Measurements from ENCODE around the gene SLC35B2.

Gene SLC35B2

GRCh38 chr6:44286747-44287146 lies 29.4 kb upstream of the SLC35B2 start:
- no peak for DNase-seq (ENCODE audit: low read depth in 3 of 3, low spot score in 1 of 3)

- no peak for DNase-seq (ENCODE audit: low read depth in 3 of 3, low spot score in 1 of 3)
These were observed 28.9 kb upstream of the SLC35B2 start for GRCh38 chr6:44286285-44286565.

- DNase-seq (ENCODE audit: low read depth in 3 of 3, low spot score in 1 of 3), result no peak
These were observed 28.4 kb upstream of the SLC35B2 start for GRCh38 chr6:44285552-44286284.

GRCh38 chr6:44284867-44285266 lies 27.5 kb upstream of the SLC35B2 start:
- no peak for DNase-seq (ENCODE audit: low read depth in 3 of 3, low spot score in 1 of 3)

GRCh38 chr6:44284121-44284520 lies 26.8 kb upstream of the SLC35B2 start:
- DNase-seq (ENCODE audit: low read depth in 3 of 3, low spot score in 1 of 3), result no peak

- no peak for DNase-seq (ENCODE audit: low read depth in 3 of 3, low spot score in 1 of 3)
These were observed 21.7 kb upstream of the SLC35B2 start for GRCh38 chr6:44278774-44279697.

GRCh38 chr6:44278315-44278714 lies 21.0 kb upstream of the SLC35B2 start:
- no peak for DNase-seq (ENCODE audit: low read depth in 3 of 3, low spot score in 1 of 3)

- DNase-seq (ENCODE audit: low read depth in 3 of 3, low spot score in 1 of 3), result no peak
These were observed 20.4 kb upstream of the SLC35B2 start for GRCh38 chr6:44277763-44278162.

- no peak for DNase-seq (ENCODE audit: low read depth in 3 of 3, low spot score in 1 of 3)
These were observed 19.6 kb upstream of the SLC35B2 start for GRCh38 chr6:44276667-44277640.

GRCh38 chr6:44275749-44276648 lies 18.7 kb upstream of the SLC35B2 start:
- DNase-seq (ENCODE audit: low read depth in 3 of 3, low spot score in 1 of 3), result no peak

GRCh38 chr6:44275271-44275748 lies 18.0 kb upstream of the SLC35B2 start:
- no peak for DNase-seq (ENCODE audit: low read depth in 3 of 3, low spot score in 1 of 3)

- DNase-seq (ENCODE audit: low read depth in 3 of 3, low spot score in 1 of 3), result no peak
These were observed 16.3 kb upstream of the SLC35B2 start for GRCh38 chr6:44273617-44274016.

GRCh38 chr6:44272999-44273566 lies 15.8 kb upstream of the SLC35B2 start:
- DNase-seq (ENCODE audit: low read depth in 3 of 3, low spot score in 1 of 3), result no peak

- DNase-seq (ENCODE audit: low read depth in 3 of 3, low spot score in 1 of 3), result no peak
These were observed 15.2 kb upstream of the SLC35B2 start for GRCh38 chr6:44272529-44272928.

GRCh38 chr6:44271914-44272313 lies 14.6 kb upstream of the SLC35B2 start:
- DNase-seq (ENCODE audit: low read depth in 3 of 3, low spot score in 1 of 3), result no peak

- no peak for DNase-seq (ENCODE audit: low read depth in 3 of 3, low spot score in 1 of 3)
These were observed 14.0 kb upstream of the SLC35B2 start for GRCh38 chr6:44271406-44271723.

GRCh38 chr6:44270526-44271405 lies 13.4 kb upstream of the SLC35B2 start:
- DNase-seq (ENCODE audit: low read depth in 3 of 3, low spot score in 1 of 3), result no peak

- DNase-seq (ENCODE audit: low read depth in 3 of 3, low spot score in 1 of 3), result no peak
These were observed 12.7 kb upstream of the SLC35B2 start, which contains the start of gene TMEM151B for GRCh38 chr6:44269921-44270525. TMEM151B (plus strand) TSS chr6:44270450; CDS start chr6:44270743, 293 bp downstream.
